Common myeloid progenitor, CD34-positive (primary cell): ENCODE results near the gene PPME1.

Experiments
- CTCF ChIA-PET: fragments of 350-600 bp; sonication (Branson Sonifier 250); formaldehyde crosslinking; loops from one replicate; lab custom pipeline; 2021; ENCODE audit warnings: antibody characterized with exemption; lab: Charles Lee
- POLR2A ChIA-PET: fragments of 350-600 bp; sonication (Branson Sonifier 250); formaldehyde crosslinking; loops from one replicate; lab custom pipeline; 2021; ENCODE audit warnings: antibody characterized with exemption; lab: Charles Lee
- DNase-seq, 3 donors: peaks; one replicate each; pipeline versions ENCODE4 v3.0.0 to v3.0.0-alpha.2; 2013
- H3K27ac ChIP-seq, 2 experiments: 1 replicate in 1 of 2; 2 replicates in 1 of 2; pipeline ENCODE4 v1.7.0; 2013; ENCODE audit warnings: inconsistent platforms in 2 of 2, low read length in 2 of 2, mild to moderate bottlenecking in 2 of 2, low read depth in 1 of 2, moderate library complexity in 1 of 2; ENCODE audit not compliant: severe bottlenecking in 2 of 2, insufficient read depth in 1 of 2, poor library complexity in 1 of 2
- H3K27me3 ChIP-seq, 5 experiments: replicated peaks in 2 of 5; 1 replicate in 3 of 5; 2 replicates in 2 of 5; pipeline versions ENCODE4 v1.6.1 to v1.7.0; 2013; ENCODE audit warnings: low read length in 4 of 5, mild to moderate bottlenecking in 2 of 5, moderate library complexity in 2 of 5, inconsistent platforms in 1 of 5; ENCODE audit not compliant: insufficient read depth in 5 of 5, control insufficient read depth in 4 of 5
- H3K36me3 ChIP-seq, 4 experiments: 1 replicate in 2 of 4; 2 replicates in 2 of 4; pipeline versions ENCODE4 v1.6.1 to v1.7.0; 2013; ENCODE audit warnings: low read length in 3 of 4, control low read depth in 1 of 4, mild to moderate bottlenecking in 1 of 4; ENCODE audit not compliant: control insufficient read depth in 4 of 4, insufficient read depth in 4 of 4
- H3K4me1 ChIP-seq, 4 experiments: 1 replicate in 3 of 4; 2 replicates in 1 of 4; pipeline versions ENCODE4 v1.6.1 to v1.7.1; 2013; ENCODE audit warnings: low read length in 3 of 4, mild to moderate bottlenecking in 3 of 4, control low read depth in 1 of 4, inconsistent platforms in 1 of 4, moderate library complexity in 1 of 4; ENCODE audit not compliant: control insufficient read depth in 4 of 4, insufficient read depth in 4 of 4; ENCODE audit errors: control extremely low read depth in 1 of 4
- H3K4me3 ChIP-seq, 7 experiments: 1 replicate in 4 of 7; 2 replicates in 3 of 7; pipeline versions ENCODE4 v1.5.1 to v1.7.0; 2013; ENCODE audit warnings: mild to moderate bottlenecking in 7 of 7, low read length in 6 of 7, moderate library complexity in 6 of 7, inconsistent platforms in 2 of 7, low read depth in 2 of 7, control low read depth in 1 of 7; ENCODE audit not compliant: insufficient read depth in 4 of 7, control insufficient read depth in 1 of 7; ENCODE audit errors: extremely low read depth in 1 of 7
- H3K9me3 ChIP-seq, 5 experiments: 1 replicate in 4 of 5; 2 replicates in 1 of 5; pipeline versions ENCODE4 v1.6.1 to v1.7.1; 2013; ENCODE audit warnings: low read length in 4 of 5, mild to moderate bottlenecking in 2 of 5, inconsistent platforms in 1 of 5, low read depth in 1 of 5, moderate library complexity in 1 of 5; ENCODE audit not compliant: control insufficient read depth in 4 of 5, insufficient read depth in 2 of 5; ENCODE audit errors: control extremely low read depth in 1 of 5
- WGBS: methylation state at CpG from one replicate; pipeline ENCODE4 v1.1.5; 2013; ENCODE audit not compliant: insufficient coverage; 5-methylcytosine and 5-hydroxymethylcytosine counted together

PPME1 gene

DNA sequence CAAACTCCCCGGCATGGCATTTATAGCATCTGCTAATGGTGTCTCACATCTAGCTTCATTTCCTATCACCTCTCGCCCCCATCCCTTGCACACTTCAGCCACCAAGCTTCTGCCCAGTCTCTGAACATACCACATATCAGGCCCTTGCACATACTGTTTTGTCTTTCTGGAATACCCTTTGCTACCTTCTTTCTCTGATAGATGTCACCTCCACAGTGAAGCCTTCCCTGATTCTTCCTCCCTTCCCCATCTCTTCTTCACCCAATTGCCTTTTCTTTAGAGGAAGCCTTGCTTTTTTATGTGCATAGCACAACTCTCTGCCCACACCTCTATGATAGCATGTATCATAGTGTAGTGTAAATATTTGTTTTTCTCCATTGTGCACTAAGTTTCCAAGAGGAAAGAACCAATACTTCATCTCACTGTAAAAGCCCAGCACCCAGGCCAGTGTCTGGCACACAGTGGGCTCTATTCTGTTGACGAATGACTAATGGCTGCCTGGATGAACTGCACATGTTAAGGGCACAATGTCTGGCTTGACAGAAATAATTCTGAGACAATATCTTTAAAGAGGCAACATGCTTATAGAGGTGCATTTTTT, 112.6 kb downstream of the PPME1 start:
- H3K9me3 ChIP-seq, result peaks cover 0 to 3% (median 0%) of the 10 kb centered on the region in 5 experiments
- ChIA-PET POLR2A (no interaction called here), CTCF (no interaction called here)
- H3K27ac ChIP-seq, result no peak overlapping the region
- no peak for DNase-seq
- WGBS, result 92% methylated on average over 3 of the region's 3 CpGs
- H3K4me3 ChIP-seq, result no peak overlapping the region
- no peaks in the 10 kb centered on the region for H3K4me1 ChIP-seq
- H3K36me3 ChIP-seq, result no peaks in the 10 kb centered on the region
- peaks cover 0 to 2% (median 0%) of the 10 kb centered on the region in 5 experiments for H3K27me3 ChIP-seq

GRCh38 chr11:74284466-74284865, 113.4 kb downstream of the PPME1 start:
- H3K4me1 ChIP-seq, result no peaks in the 10 kb centered on the region
- peaks cover 0 to 3% (median 0%) of the 10 kb centered on the region in 5 experiments for H3K9me3 ChIP-seq
- H3K27me3 ChIP-seq, result peaks cover 0 to 2% (median 0%) of the 10 kb centered on the region in 5 experiments
- ChIA-PET POLR2A (no interaction called here), CTCF (no interaction called here)
- DNase-seq, result no peak
- no peak overlapping the region for H3K27ac ChIP-seq
- no peak overlapping the region for H3K4me3 ChIP-seq
- 100% methylated on average over 2 of the region's 2 CpGs for WGBS
- no peaks in the 10 kb centered on the region for H3K36me3 ChIP-seq

DNA sequence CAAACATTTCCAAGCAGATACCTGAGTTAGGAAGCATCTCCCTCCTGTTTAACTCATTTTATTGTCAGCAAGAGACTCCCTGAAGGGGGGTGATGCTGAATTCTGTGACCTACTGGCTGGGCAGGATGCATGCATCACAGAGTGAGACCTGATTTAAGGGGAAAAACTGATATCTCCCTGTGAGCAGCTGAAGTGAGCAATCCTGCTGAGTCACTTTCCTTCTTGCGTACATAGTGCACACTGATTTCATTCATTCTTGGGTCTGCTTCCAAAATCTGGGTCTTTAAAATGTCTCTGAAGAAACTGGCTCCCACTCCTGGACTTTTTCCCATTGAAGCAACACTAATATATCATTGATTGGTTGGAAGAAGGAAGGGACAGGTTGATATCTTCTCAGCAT, 117.1 kb downstream of the PPME1 start:
- no CpG with 5 or more reads among the region's 1 CpG for WGBS
- CTCF ChIA-PET, result no interaction called here

DNA sequence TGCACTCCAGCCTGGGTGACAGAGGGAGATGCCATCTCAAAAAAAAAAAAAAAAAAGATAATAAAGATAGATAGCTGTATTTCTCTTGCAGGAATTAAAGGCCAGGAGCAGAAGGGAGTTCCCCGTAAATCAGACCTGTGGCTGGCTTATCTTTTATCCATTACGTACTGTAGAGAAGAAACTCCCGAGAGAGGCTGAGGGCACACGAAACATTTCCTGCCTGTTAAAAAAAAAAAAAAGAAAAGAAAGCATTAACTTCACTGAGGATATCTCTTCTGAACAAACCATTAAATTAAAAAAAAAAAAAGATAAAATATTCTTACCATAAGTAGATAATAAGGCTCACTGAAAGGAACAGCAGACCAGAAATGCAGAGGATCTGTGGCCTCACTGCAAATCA, 117.8 kb downstream of the PPME1 start:
- CTCF ChIA-PET, result no interaction called here

More for the DNA sequence above, 117.1 kb downstream of the PPME1 start:
- POLR2A ChIA-PET, result no interaction called here
- Histone ChIP-seq H3K27ac (no peak overlapping the region), H3K9me3 (no peaks in the 10 kb centered on the region), H3K4me3 (no peak overlapping the region), H3K4me1 (no peaks in the 10 kb centered on the region), H3K36me3 (no peaks in the 10 kb centered on the region), H3K27me3 (peaks cover 0 to 2% (median 0%) of the 10 kb centered on the region in 5 experiments)
- peak; percentile 39 to 70 (median 67) for DNase-seq

GRCh38 chr11:74297484-74297883, 126.4 kb downstream of the PPME1 start:
- POLR2A ChIA-PET, result no interaction called here
- CTCF ChIA-PET, result no interaction called here
- no peaks in the 10 kb centered on the region for H3K27me3 ChIP-seq
- DNase-seq, result no peak
- no peak overlapping the region for H3K27ac ChIP-seq
- H3K9me3 ChIP-seq, result no peaks in the 10 kb centered on the region
- H3K36me3 ChIP-seq, result no peaks in the 10 kb centered on the region
- no peak overlapping the region for H3K4me3 ChIP-seq
- H3K4me1 ChIP-seq, result no peaks in the 10 kb centered on the region
- WGBS, result no CpG with 5 or more reads among the region's 1 CpG

More for the DNA sequence above, 117.8 kb downstream of the PPME1 start:
- H3K27me3 ChIP-seq, result peaks cover 0 to 2% (median 0%) of the 10 kb centered on the region in 5 experiments
- no peak overlapping the region for H3K27ac ChIP-seq
- no peaks in the 10 kb centered on the region for H3K9me3 ChIP-seq
- 60% methylated on average over 1 of the region's 4 CpGs for WGBS
- peak in 1 of 3 donors; percentile 23 for DNase-seq
- H3K4me3 ChIP-seq, result no peak overlapping the region
- H3K4me1 ChIP-seq, result no peaks in the 10 kb centered on the region
- POLR2A ChIA-PET, result no interaction called here
- no peaks in the 10 kb centered on the region for H3K36me3 ChIP-seq

GRCh38 chr11:74299015-74299414, 127.9 kb downstream of the PPME1 start:
- POLR2A ChIA-PET, result no interaction called here
- WGBS, result no CpG with 5 or more reads among the region's 3 CpGs
- no peaks in the 10 kb centered on the region for H3K4me1 ChIP-seq
- H3K27me3 ChIP-seq, result no peaks in the 10 kb centered on the region
- no peak overlapping the region for H3K4me3 ChIP-seq
- no peaks in the 10 kb centered on the region for H3K36me3 ChIP-seq
- no peak for DNase-seq
- no peak overlapping the region for H3K27ac ChIP-seq
- CTCF ChIA-PET, result interaction anchor here (1.3 kb wide), 1 partner anchor 22 kb away, joined by 3 read pairs; no protein-coding TSS in a partner anchor
- no peaks in the 10 kb centered on the region for H3K9me3 ChIP-seq
